Measurements from ENCODE around the gene LAMA2. TPM values are rescaled to one million over a fixed set of nuclear protein-coding genes. Genes with fewer than 3 reads are reported as not detected.

Gene LAMA2
- polyA plus RNA-seq, 3 donors = 33.6 to 44.4 (median 39.6) TPM

DNA sequence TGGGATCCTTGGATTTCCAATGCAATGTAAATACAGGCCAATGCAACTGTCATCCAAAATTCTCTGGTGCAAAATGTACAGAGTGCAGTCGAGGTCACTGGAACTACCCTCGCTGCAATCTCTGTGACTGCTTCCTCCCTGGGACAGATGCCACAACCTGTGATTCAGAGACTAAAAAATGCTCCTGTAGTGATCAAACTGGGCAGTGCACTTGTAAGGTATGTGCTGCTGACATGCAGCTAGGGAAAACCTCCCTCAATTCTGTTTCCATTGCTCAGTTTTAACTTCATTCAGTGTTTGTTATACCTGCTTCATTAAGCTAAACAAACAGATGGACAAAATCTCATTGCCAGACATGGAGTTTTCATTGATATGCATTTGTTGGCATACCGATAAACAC, 429.9 kb downstream of the LAMA2 start:
- DNase-seq (ENCODE audit: extremely low read depth in 1 of 11, low read depth in 9 of 11, low spot score in 4 of 11) = no peak

- DNase-seq (ENCODE audit: extremely low read depth in 1 of 11, low read depth in 9 of 11, low spot score in 4 of 11) = no peak
These were observed 431.6 kb downstream of the LAMA2 start for GRCh38 chr6:129314575-129314974.

GRCh38 chr6:129317931-129318820, 435.2 kb downstream of the LAMA2 start:
- peak in 9 of 11 donors; percentile 7 to 51 (median 20) for DNase-seq (ENCODE audit: extremely low read depth in 1 of 11, low read depth in 9 of 11, low spot score in 4 of 11)

GRCh38 chr6:129320892-129321291, 438.0 kb downstream of the LAMA2 start:
- DNase-seq (ENCODE audit: extremely low read depth in 1 of 11, low read depth in 9 of 11, low spot score in 4 of 11) = no peak

DNA sequence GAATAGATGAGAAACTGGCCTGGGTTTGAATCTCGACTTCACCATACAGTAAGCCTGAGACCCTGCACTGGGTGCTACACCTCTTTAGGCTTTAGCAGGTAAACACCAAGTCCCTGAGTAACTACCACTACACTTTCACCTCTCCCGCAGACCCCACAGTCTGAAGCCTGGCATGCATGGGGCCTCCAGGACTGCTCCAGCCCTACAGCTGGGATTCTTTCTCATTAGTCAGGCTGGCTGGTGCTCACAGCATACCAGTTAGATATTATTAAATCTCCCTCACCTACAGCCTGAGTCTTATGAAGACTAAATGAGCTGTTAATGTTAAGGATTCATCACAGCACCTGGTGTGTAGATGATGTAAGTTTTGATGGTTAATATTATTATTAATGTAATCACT, 438.4 kb downstream of the LAMA2 start:
- DNase-seq (ENCODE audit: extremely low read depth in 1 of 11, low read depth in 9 of 11, low spot score in 4 of 11) = no peak

DNA sequence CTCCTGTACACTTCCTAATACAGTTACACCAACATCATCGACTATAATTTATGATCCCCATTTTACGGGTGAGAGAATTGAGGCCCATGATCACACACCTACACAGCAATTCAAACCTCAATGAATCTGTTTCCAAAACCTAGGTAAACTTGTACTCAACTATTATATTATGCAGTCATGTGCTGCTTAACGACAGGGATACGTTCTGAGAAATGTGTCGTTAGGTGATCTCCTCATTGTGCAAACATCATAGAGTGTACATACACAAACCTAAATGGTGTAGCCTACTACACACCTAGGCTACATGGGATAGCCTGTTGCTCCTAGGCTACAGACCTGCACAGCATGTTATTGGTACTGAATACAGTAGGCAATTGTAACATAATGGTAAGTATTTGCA, 441.4 kb downstream of the LAMA2 start:
- DNase-seq (ENCODE audit: extremely low read depth in 1 of 11, low read depth in 9 of 11, low spot score in 4 of 11) = no peak

- no peak for DNase-seq (ENCODE audit: extremely low read depth in 1 of 11, low read depth in 9 of 11, low spot score in 4 of 11)
These were observed 446.7 kb downstream of the LAMA2 start for GRCh38 chr6:129329678-129330077.

DNA sequence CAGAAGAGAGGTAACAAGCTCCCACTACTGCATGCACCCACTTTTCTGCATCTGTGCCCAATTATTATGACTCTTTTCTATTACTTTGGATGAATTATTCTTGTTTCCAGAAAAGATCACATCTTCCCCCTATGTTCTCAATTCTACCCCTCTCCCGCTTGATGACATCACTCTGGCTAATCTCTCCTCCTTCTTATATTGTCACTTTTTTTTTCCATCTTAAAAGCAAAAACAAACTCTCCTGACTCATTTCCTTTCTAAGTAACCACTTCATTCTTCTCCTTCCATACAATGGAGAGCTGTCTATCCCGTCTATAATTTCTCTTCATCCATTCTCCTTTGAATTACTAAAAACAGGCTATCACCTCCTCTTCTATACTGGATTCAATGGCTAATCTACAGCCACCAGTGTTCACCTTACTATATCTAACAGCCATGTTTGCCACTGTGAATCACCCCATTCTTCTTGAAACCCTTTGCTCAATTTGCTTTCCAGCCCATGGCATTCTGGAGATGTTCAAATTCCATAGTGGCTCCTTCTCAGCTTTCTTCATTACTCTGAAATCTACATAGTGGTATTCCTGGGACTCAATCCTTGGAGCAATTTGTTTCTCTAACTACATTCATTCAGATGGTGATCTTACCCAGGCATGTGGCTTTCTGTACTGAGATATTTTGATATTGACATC, 448.7 kb downstream of the LAMA2 start:
- no peak for DNase-seq (ENCODE audit: extremely low read depth in 1 of 11, low read depth in 9 of 11, low spot score in 4 of 11)

DNA sequence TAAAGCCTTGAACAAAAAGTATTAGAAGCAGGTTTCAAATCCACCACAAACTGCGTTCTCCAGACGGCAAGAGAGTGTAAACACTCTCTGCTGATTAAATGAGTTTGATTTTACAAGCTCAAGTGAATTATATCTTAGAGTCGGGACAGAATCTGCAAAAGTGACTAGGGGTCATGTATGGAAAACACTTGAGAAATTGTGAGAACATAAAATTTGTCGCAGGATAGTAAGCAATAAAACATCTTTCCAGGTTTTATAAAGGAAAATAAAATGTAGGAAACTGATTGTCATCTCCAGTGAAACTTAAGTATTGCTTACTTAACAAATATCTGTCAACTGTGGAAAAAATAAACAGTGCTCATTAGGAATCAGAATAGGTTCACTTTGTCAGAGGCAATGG, 452.9 kb downstream of the LAMA2 start:
- no peak for DNase-seq (ENCODE audit: extremely low read depth in 1 of 11, low read depth in 9 of 11, low spot score in 4 of 11)

- DNase-seq (ENCODE audit: extremely low read depth in 1 of 11, low read depth in 9 of 11, low spot score in 4 of 11) = no peak
These were observed 455.7 kb downstream of the LAMA2 start for GRCh38 chr6:129338683-129339082.

- DNase-seq (ENCODE audit: extremely low read depth in 1 of 11, low read depth in 9 of 11, low spot score in 4 of 11) = no peak
These were observed 458.0 kb downstream of the LAMA2 start for GRCh38 chr6:129340983-129341382.

DNA sequence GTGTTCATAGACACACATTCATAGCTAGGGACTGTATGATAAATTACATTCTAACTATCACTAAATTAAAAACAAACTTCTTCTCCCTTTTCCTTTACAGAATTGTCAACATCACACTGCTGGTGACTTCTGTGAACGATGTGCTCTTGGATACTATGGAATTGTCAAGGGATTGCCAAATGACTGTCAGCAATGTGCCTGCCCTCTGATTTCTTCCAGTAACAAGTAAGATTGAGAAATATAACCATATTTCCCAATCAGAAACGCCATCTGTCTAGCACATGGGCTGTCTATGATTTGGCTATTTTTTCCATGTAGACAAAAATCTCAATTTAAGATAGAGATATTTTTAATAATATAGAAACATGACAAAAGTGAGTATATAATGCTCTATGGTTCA, 459.3 kb downstream of the LAMA2 start:
- no peak for DNase-seq (ENCODE audit: extremely low read depth in 1 of 11, low read depth in 9 of 11, low spot score in 4 of 11)

- DNase-seq (ENCODE audit: extremely low read depth in 1 of 11, low read depth in 9 of 11, low spot score in 4 of 11) = no peak
These were observed 459.9 kb downstream of the LAMA2 start for GRCh38 chr6:129342796-129343195.

DNA sequence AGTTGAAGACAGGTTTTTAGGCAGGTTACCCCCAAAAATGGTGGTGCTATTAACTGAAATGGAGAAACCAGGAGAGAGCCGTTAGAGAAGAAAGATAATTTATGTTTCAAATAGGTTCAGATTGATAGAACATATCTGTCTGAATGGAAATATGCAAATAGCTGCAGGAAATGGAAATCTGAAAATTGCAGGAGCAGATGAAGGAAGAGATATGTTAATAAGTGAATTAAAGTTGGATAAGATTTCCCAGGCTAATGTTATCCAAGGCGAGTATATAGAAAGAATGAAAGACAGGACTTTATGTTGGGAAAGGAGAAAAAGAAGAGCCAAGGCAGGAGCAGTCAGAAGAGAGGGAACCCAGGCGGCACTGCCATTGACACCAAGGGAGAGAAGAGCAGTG, 461.4 kb downstream of the LAMA2 start:
- no peak for DNase-seq (ENCODE audit: extremely low read depth in 1 of 11, low read depth in 9 of 11, low spot score in 4 of 11)

DNA sequence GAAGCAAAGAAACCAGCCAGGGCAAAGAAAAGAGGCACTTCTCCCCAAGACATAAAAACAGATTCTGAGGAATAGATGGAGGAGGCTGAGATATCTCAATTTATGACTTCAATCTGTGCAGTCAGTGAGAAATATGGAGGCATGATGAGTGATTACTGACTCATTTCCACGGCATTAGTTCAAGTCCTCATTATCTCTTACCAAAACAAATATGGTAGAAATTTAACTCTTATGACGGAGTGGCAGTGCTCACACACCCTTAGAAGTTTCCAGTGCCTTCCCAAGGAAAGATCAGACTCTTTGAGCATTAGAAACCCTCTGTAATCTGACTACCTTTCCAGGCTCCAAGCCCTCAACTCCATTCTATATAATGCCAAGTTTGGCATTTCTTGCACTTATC, 463.0 kb downstream of the LAMA2 start:
- DNase-seq (ENCODE audit: extremely low read depth in 1 of 11, low read depth in 9 of 11, low spot score in 4 of 11) = no peak

GRCh38 chr6:129346964-129347363, 464.0 kb downstream of the LAMA2 start:
- no peak for DNase-seq (ENCODE audit: extremely low read depth in 1 of 11, low read depth in 9 of 11, low spot score in 4 of 11)

GRCh38 chr6:129350278-129350677, 467.3 kb downstream of the LAMA2 start:
- DNase-seq (ENCODE audit: extremely low read depth in 1 of 11, low read depth in 9 of 11, low spot score in 4 of 11) = peak in 4 of 11 donors; percentile 9 to 40 (median 14)

DNA sequence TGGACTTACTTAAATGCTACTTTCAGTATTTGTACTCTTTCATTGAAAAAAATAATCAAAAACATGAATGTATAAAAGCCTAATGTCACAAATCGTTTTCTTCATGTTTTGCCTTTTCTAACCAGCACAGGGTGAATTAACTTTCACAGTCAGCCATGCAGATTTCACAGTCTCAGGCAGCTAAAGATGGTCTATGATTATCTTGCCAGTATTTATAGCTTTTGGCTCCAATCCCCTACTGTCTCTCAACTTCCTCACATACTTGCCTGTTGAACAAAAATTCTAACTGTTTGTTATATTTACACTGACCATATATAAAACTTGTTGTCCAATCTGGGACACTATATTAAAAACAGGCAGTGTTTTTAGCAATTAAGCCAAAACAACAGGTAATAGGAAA, 468.9 kb downstream of the LAMA2 start:
- no peak for DNase-seq (ENCODE audit: extremely low read depth in 1 of 11, low read depth in 9 of 11, low spot score in 4 of 11)

DNA sequence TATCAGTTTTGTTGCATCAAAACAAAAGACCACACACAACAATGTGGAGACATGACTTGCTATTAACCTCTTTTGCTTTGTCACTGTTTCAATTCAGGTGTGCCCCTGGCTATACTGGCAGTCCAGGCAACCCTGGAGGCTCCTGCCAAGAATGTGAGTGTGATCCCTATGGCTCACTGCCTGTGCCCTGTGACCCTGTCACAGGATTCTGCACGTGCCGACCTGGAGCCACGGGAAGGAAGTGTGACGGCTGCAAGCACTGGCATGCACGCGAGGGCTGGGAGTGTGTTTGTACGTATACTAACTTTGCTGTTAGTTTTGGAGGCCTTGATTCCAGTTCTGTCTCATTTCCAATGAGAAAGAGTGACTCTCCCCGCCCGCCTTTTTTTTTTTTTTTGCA, 470.1 kb downstream of the LAMA2 start:
- peak in 1 of 11 donors; percentile 22 for DNase-seq (ENCODE audit: extremely low read depth in 1 of 11, low read depth in 9 of 11, low spot score in 4 of 11)

DNA sequence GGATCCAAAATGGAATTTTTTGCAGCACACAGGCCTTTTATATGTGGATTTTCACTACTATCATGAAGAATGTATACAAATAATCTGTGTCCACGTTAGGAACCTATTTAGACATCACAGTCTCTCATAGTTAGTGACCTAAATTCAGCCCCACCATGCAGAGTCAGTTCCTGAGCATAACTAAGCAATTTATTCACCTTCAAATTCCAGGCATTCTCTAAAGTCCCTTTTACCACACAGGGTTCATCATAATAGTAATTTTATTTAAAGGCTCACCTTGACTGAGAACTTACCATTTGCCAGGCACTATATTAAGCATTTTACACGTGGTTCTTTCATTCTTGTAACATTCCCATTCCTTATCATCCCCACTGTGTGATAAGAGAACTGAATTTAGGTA, 473.2 kb downstream of the LAMA2 start:
- DNase-seq (ENCODE audit: extremely low read depth in 1 of 11, low read depth in 9 of 11, low spot score in 4 of 11) = no peak
